Neural cell (in vitro differentiated cells): ENCODE results near the gene COL6A2. TPM values are rescaled to one million over a fixed set of nuclear protein-coding genes. Genes with fewer than 3 reads are reported as not detected.

Experiments used
- H2AFZ ChIP-seq: fragments of 200-600, 300-800 bp; sonication (generic), shearing (Covaris generic); 2 replicates; pipeline ENCODE4 v1.6.0; 2014; ENCODE audit warnings: low read depth, mild to moderate bottlenecking, antibody characterized with exemption, low read length, moderate library complexity
- H3F3A ChIP-seq: fragments of 200-600 bp; shearing (Covaris generic); 2 replicates; pipeline ENCODE4 v1.6.1; 2016; ENCODE audit warnings: mild to moderate bottlenecking, moderate library complexity, mixed read lengths, antibody characterized with exemption, low read length; ENCODE audit not compliant: insufficient read depth, poor library complexity, severe bottlenecking
- H3K27ac ChIP-seq: fragments of 200-600, 300-800 bp; sonication (generic), shearing (Covaris generic); 2 replicates; pipeline ENCODE4 v1.5.1; 2014; ENCODE audit warnings: mild to moderate bottlenecking, low read length, moderate library complexity
- H3K27me3 ChIP-seq: fragments of 300-800, 200-600 bp; sonication (generic), shearing (Covaris generic); 2 replicates; pipeline ENCODE4 v1.6.0; 2014; ENCODE audit warnings: mild to moderate bottlenecking, low read depth, low read length, moderate library complexity; ENCODE audit not compliant: insufficient read depth
- H3K36me3 ChIP-seq: fragments of 300-800, 200-600 bp; sonication (generic), shearing (Covaris generic); 2 replicates; pipeline ENCODE4 v1.5.1; 2014; ENCODE audit warnings: mild to moderate bottlenecking, antibody characterized with exemption, low read length, moderate library complexity; ENCODE audit not compliant: insufficient read depth
- H3K4me2 ChIP-seq: fragments of 300-800, 200-600 bp; sonication (generic), shearing (Covaris generic); 2 replicates; pipeline ENCODE4 v1.6.0; 2014; ENCODE audit warnings: mild to moderate bottlenecking, low read length
- H3K4me3 ChIP-seq: fragments of 300-800, 200-600 bp; sonication (generic), shearing (Covaris generic); 2 replicates; pipeline ENCODE4 v1.5.1; 2014; ENCODE audit warnings: mild to moderate bottlenecking, low read length, moderate library complexity
- H3K79me2 ChIP-seq: fragments of 200-600 bp; shearing (Covaris generic); replicated peaks from 2 replicates; pipeline ENCODE4 v1.6.0; 2014; ENCODE audit warnings: mild to moderate bottlenecking, low read length, moderate library complexity; ENCODE audit not compliant: insufficient read depth
- H3K9ac ChIP-seq: fragments of 300-800, 200-600 bp; sonication (generic), shearing (Covaris generic); 2 replicates; pipeline ENCODE4 v1.6.1; 2016; ENCODE audit warnings: mild to moderate bottlenecking, low read length, mixed read lengths
- H3K9me2 ChIP-seq: fragments of 200-600 bp; shearing (Covaris generic); 2 replicates; pipeline ENCODE4 v1.6.1; 2016; ENCODE audit warnings: mild to moderate bottlenecking, low read length, mixed read lengths; ENCODE audit not compliant: insufficient read depth
- H3K9me3 ChIP-seq: fragments of 200-600, 300-800 bp; sonication (generic), shearing (Covaris generic); 2 replicates; pipeline ENCODE4 v1.6.1; 2016; ENCODE audit warnings: mild to moderate bottlenecking, mixed run types, low read length, moderate library complexity, mixed read lengths
- H4K20me1 ChIP-seq: fragments of 200-600 bp; shearing (Covaris generic); 2 replicates; pipeline ENCODE4 v1.6.1; 2016; ENCODE audit warnings: mild to moderate bottlenecking, mixed run types; ENCODE audit not compliant: insufficient read depth
- CTCF ChIP-seq: fragments of 450-650 bp; IDR thresholded peaks from 2 replicates; pipeline ENCODE4 v1.5.1; 2014; ENCODE audit warnings: antibody characterized with exemption, mild to moderate bottlenecking, moderate library complexity; ENCODE audit not compliant: poor library complexity, severe bottlenecking
- EP300 ChIP-seq: fragments of 450-650 bp; conservative IDR thresholded peaks from 2 replicates; pipeline ENCODE4 v1.6.1; 2014; ENCODE audit warnings: antibody characterized with exemption, mild to moderate bottlenecking, moderate library complexity; ENCODE audit not compliant: poor library complexity, severe bottlenecking
- EZH2 ChIP-seq: fragments of 200-600, 300-800 bp; shearing (Covaris generic), sonication (generic); IDR thresholded peaks from 2 replicates; pipeline ENCODE4 v1.6.1; 2014; ENCODE audit warnings: antibody characterized with exemption, low read length, borderline replicate concordance, mild to moderate bottlenecking; ENCODE audit not compliant: insufficient read depth, poor library complexity, severe bottlenecking
- MXI1 ChIP-seq: fragments of 450-650 bp; conservative IDR thresholded peaks from 2 replicates; pipeline ENCODE4 v1.6.1; 2014; ENCODE audit warnings: antibody characterized with exemption, mild to moderate bottlenecking; ENCODE audit not compliant: poor library complexity, severe bottlenecking
- POLR2AphosphoS5 ChIP-seq: IDR thresholded peaks from 2 replicates; pipeline ENCODE4 v1.6.1; 2012
- RAD21 ChIP-seq: fragments of 450-650 bp; conservative IDR thresholded peaks from 2 replicates; pipeline ENCODE4 v1.6.1; 2014; ENCODE audit warnings: antibody characterized with exemption, mild to moderate bottlenecking, moderate library complexity
- REST ChIP-seq: IDR thresholded peaks from 2 replicates; pipeline ENCODE4 v1.6.1; 2012; ENCODE audit warnings: borderline replicate concordance
- SMC3 ChIP-seq: fragments of 450-650 bp; conservative IDR thresholded peaks from 2 replicates; pipeline ENCODE4 v1.6.1; 2014; ENCODE audit warnings: antibody characterized with exemption, mild to moderate bottlenecking, moderate library complexity; ENCODE audit not compliant: poor library complexity
- TAF1 ChIP-seq: IDR thresholded peaks from 2 replicates; pipeline ENCODE4 v1.6.1; 2012; ENCODE audit warnings: low read depth
- polyA plus RNA-seq: library from polyadenylated mRNA; depleted of rRNA; stranded (reverse); fragments of >200 nt; gene quantifications from 2 replicates; pipeline ENCODE4 v1.2.3, GENCODE V29; 2014

Gene COL6A2
- polyA plus RNA-seq, 1 donor from 2014 or later = not detected

GRCh38 chr21:46171585-46171984 is 73.7 kb downstream of the COL6A2 start:
- TF ChIP-seq EP300 = no peak
- TF ChIP-seq EZH2 = no peak
- TF ChIP-seq POLR2AphosphoS5 = no peak
- TF ChIP-seq RAD21 = no peak
- TF ChIP-seq MXI1 = no peak
- no peak for TF ChIP-seq SMC3
- TF ChIP-seq TAF1 = no peak
- Histone ChIP-seq H3K27ac (no peak overlapping the region), H4K20me1 (no peaks in the 10 kb centered on the region), H3K9ac (no peak overlapping the region), H3K36me3 (peaks cover 3% of the 10 kb centered on the region), H3K9me3 (no peaks in the 10 kb centered on the region), H2AFZ (no peak overlapping the region), H3K4me3 (no peak overlapping the region), H3K27me3 (no peaks in the 10 kb centered on the region), H3F3A (no peaks in the 10 kb centered on the region), H3K9me2 (no peaks in the 10 kb centered on the region), H3K79me2 (no peaks in the 10 kb centered on the region), H3K4me2 (no peak overlapping the region)

GRCh38 chr21:46171996-46172862 is 74.3 kb downstream of the COL6A2 start:
- no peaks in the 10 kb centered on the region for H4K20me1 ChIP-seq
- H3K9me3 ChIP-seq = no peaks in the 10 kb centered on the region
- H2AFZ ChIP-seq = no peak overlapping the region
- H3K79me2 ChIP-seq = no peaks in the 10 kb centered on the region
- no peak overlapping the region for H3K27ac ChIP-seq
- H3F3A ChIP-seq = no peaks in the 10 kb centered on the region
- TF ChIP-seq MXI1 (no peak), SMC3 (no peak), EP300 (no peak), CTCF (no peak), EZH2 (no peak), REST (no peak), POLR2AphosphoS5 (no peak), RAD21 (no peak), TAF1 (no peak)
- H3K36me3 ChIP-seq = no peaks in the 10 kb centered on the region
- H3K4me3 ChIP-seq = no peak overlapping the region
- H3K9ac ChIP-seq = no peak overlapping the region
- no peak overlapping the region for H3K4me2 ChIP-seq
- no peaks in the 10 kb centered on the region for H3K27me3 ChIP-seq
- no peaks in the 10 kb centered on the region for H3K9me2 ChIP-seq
